Esophagus muscularis mucosa (tissue), 4 donors: Measurements from ENCODE around the gene MAML1. TPM values are rescaled to one million over a fixed set of nuclear protein-coding genes. Genes with fewer than 3 reads are reported as not detected.

Experiments used
- DNase-seq: peaks from one replicate; pipeline ENCODE4 v3.0.0-alpha.2; 2017; ENCODE audit errors: extremely low spot score
- H3K27ac ChIP-seq, 4 donors: fragments of 200-600 bp; sonication (generic); replicated peaks in 1 of 4; 1 replicate in 3 of 4; 2 replicates in 1 of 4; pipeline ENCODE4 v1.5.1; 2016 to 2019; ENCODE audit warnings: mild to moderate bottlenecking in 1 of 4
- H3K27me3 ChIP-seq, 4 donors: fragments of 200-600 bp; sonication (generic); one replicate each; pipeline versions ENCODE4 v1.5.1 to v1.6.0; 2016 to 2019
- H3K36me3 ChIP-seq, 4 donors: fragments of 200-600 bp; sonication (generic); one replicate each; pipeline ENCODE4 v1.5.1; 2016 to 2019
- H3K4me1 ChIP-seq, 4 donors: fragments of 200-600 bp; sonication (generic); one replicate each; pipeline ENCODE4 v1.5.1; 2016 to 2019
- H3K4me3 ChIP-seq, 4 donors: fragments of 200-600 bp; sonication (generic); 1 replicate in 2 of 4; 2 replicates in 2 of 4; pipeline ENCODE4 v1.5.1; 2016 to 2019; ENCODE audit warnings: mild to moderate bottlenecking in 4 of 4, moderate library complexity in 1 of 4
- H3K9me3 ChIP-seq, 4 donors: fragments of 200-600 bp; sonication (generic); 1 replicate in 3 of 4; 2 replicates in 1 of 4; pipeline ENCODE4 v1.5.1; 2016 to 2019
- EP300 ChIP-seq: sonication (generic); formaldehyde crosslinking; IDR thresholded peaks from one replicate; pipeline ENCODE4 v1.6.1; 2017; ENCODE audit warnings: antibody characterized with exemption
- POLR2A ChIP-seq: fragments of 450-650 bp; IDR thresholded peaks from one replicate; pipeline ENCODE4 v1.6.1; 2017; ENCODE audit warnings: antibody characterized with exemption, moderate library complexity, mild to moderate bottlenecking, low read depth
- POLR2AphosphoS5 ChIP-seq, 2 donors: sonication (generic); formaldehyde crosslinking; IDR thresholded peaks; one replicate each; pipeline ENCODE4 v1.6.1; 2017; ENCODE audit warnings: antibody characterized with exemption in 2 of 2
- WGBS: methylation state at CpG from one replicate; pipeline ENCODE4 v1.1.5; 2018; 5-methylcytosine and 5-hydroxymethylcytosine counted together
- intact Hi-C: fragments of 100-400 bp; cut with DNase I; formaldehyde crosslinking; loops from one replicate; pipeline ENCODE4 v1.15.1; 2023
- total RNA-seq, 4 donors: library from RNA; depleted of rRNA; stranded (reverse); fragments of >200 nt; gene quantifications; one replicate each; pipeline versions ENCODE4 v1.1.0 to v1.2.1, GENCODE V29; 2016
- TF ChIP-seq, protein P1 (sequence below), 3 experiments: fragments of 200-600 bp in 2 of 3; fragments of 450-650 bp in 1 of 3; sonication (generic) in 2 of 3; IDR thresholded peaks; one replicate each; pipeline ENCODE4 v1.5.1; 2017 to 2019; ENCODE audit warnings: antibody characterized with exemption in 3 of 3, mild to moderate bottlenecking in 2 of 3, moderate library complexity in 1 of 3

The MAML1 gene
- total RNA-seq, 4 donors from 2014 or later, result 21.4 to 60.9 (median 36.4) TPM

- 9% methylated on average over 25 of the region's 72 CpGs for WGBS
Measured at GRCh38 chr5:179816796-179817469, 84.3 kb downstream of the MAML1 start.

GRCh38 chr5:179817470-179817840, 84.8 kb downstream of the MAML1 start:
- Histone ChIP-seq H3K4me3 (peak overlapping the region; percentile 62 to 68 (median 66)), H3K9me3 (no peaks in the 10 kb centered on the region), H3K27me3 (no peaks in the 10 kb centered on the region), H3K27ac (peak overlapping the region; percentile 99 to 100 (median 100)), H3K36me3 (peaks cover 0 to 15% (median 9%) of the 10 kb centered on the region in 4 donors), H3K4me1 (peaks cover 36 to 52% (median 50%) of the 10 kb centered on the region in 4 donors)
- DNase-seq, result no peak
- intact Hi-C loops, result no loop called here
- TF ChIP-seq, protein P1, sequence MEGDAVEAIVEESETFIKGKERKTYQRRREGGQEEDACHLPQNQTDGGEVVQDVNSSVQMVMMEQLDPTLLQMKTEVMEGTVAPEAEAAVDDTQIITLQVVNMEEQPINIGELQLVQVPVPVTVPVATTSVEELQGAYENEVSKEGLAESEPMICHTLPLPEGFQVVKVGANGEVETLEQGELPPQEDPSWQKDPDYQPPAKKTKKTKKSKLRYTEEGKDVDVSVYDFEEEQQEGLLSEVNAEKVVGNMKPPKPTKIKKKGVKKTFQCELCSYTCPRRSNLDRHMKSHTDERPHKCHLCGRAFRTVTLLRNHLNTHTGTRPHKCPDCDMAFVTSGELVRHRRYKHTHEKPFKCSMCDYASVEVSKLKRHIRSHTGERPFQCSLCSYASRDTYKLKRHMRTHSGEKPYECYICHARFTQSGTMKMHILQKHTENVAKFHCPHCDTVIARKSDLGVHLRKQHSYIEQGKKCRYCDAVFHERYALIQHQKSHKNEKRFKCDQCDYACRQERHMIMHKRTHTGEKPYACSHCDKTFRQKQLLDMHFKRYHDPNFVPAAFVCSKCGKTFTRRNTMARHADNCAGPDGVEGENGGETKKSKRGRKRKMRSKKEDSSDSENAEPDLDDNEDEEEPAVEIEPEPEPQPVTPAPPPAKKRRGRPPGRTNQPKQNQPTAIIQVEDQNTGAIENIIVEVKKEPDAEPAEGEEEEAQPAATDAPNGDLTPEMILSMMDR (IDR thresholded peaks at IDR 0.05), result no peak
- TF ChIP-seq POLR2A (no peak), EP300 (no peak), POLR2AphosphoS5 (IDR thresholded peaks at IDR 0.05) (no peak)
- WGBS, result 90% methylated on average over 8 of the region's 8 CpGs

More at GRCh38 chr5:179816796-179817469, 84.3 kb downstream of the MAML1 start:
- Histone ChIP-seq H3K36me3 (peaks cover 0 to 15% (median 11%) of the 10 kb centered on the region in 4 donors), H3K4me3 (peak overlapping the region; percentile 62 to 68 (median 66)), H3K27me3 (no peaks in the 10 kb centered on the region), H3K9me3 (no peaks in the 10 kb centered on the region), H3K27ac (peak overlapping the region; percentile 99 to 100 (median 100)), H3K4me1 (peaks cover 31 to 47% (median 45%) of the 10 kb centered on the region in 4 donors)
- DNase-seq, result peak; percentile 93
- intact Hi-C loops, result no loop called here
- TF ChIP-seq, protein P1 (IDR thresholded peaks at IDR 0.05), result peak in 1 of 3 experiments; percentile 20
- no peak for TF ChIP-seq EP300

DNA sequence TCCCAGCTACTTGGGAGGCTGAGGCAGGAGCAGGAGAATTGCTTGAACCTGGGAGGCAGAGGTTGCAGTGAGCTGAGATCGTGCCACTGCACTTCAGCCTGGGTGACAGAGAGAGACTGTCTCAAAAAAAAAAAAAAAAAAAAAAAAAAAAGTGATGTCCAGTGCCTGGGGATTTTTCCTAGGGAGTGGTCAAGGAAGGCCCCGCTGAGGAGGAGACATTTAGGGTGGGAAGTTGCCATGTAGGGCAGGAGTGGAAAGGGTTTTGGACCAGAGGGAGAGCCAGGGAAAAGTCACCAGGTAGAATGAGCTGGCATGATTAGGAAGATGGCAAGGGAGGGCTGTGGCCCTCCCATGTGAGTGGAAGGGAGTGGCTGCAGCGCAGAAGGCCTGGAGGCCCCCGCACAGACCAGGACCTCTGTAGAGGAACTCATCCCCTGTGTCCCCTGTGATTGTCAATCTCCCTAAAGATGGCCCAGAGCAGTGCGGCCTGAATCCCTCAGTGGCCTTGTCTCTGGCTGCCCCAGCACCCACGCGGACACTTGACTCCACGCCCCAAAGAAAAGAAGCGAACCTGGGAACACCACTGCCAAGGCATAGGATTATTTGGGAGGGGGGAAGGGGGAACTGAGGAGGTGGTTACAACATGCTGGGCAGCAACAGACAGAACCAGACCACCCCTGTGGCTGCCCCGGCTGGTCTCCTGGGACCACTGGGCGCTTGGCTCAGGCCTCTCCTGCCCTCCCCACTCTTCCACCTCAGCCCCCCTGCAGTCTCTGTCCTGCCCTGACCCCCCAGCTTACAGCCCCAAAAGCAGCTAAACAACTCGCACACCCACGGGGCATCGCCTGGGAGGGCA, 85.5 kb downstream of the MAML1 start:
- peak overlapping the region; percentile 99 to 100 (median 100) for H3K27ac ChIP-seq
- peaks cover 0 to 15% (median 10%) of the 10 kb centered on the region in 4 donors for H3K36me3 ChIP-seq
- H3K9me3 ChIP-seq, result no peaks in the 10 kb centered on the region
- TF ChIP-seq, protein P1 (IDR thresholded peaks at IDR 0.05), result no peak
- TF ChIP-seq POLR2AphosphoS5 (IDR thresholded peaks at IDR 0.05) (no peak), POLR2A (no peak), EP300 (no peak)
- H3K4me1 ChIP-seq, result peaks cover 43 to 59% (median 57%) of the 10 kb centered on the region in 4 donors
- WGBS, result 50% methylated on average over 12 of the region's 14 CpGs
- H3K4me3 ChIP-seq, result peak overlapping the region; percentile 93 to 100 (median 96)
- intact Hi-C loops, result no loop called here
- H3K27me3 ChIP-seq, result no peaks in the 10 kb centered on the region
- DNase-seq, result no peak

- peak overlapping the region; percentile 99 to 100 (median 100) for H3K27ac ChIP-seq
- H3K36me3 ChIP-seq, result peaks cover 5 to 20% (median 16%) of the 10 kb centered on the region in 4 donors
- intact Hi-C loops, result no loop called here
- H3K4me1 ChIP-seq, result peaks cover 50 to 66% (median 64%) of the 10 kb centered on the region in 4 donors
- H3K27me3 ChIP-seq, result no peaks in the 10 kb centered on the region
- H3K4me3 ChIP-seq, result peak overlapping the region; percentile 93 to 100 (median 96)
- TF ChIP-seq POLR2A (peak; percentile 27), POLR2AphosphoS5 (IDR thresholded peaks at IDR 0.05) (peak; percentile 91 to 98), EP300 (peak; percentile 51)
- TF ChIP-seq, protein P1 (IDR thresholded peaks at IDR 0.05), result peak in 1 of 3 experiments; percentile 4
- H3K9me3 ChIP-seq, result no peaks in the 10 kb centered on the region
- 3% methylated on average over 8 of the region's 35 CpGs for WGBS
- peak; percentile 98 for DNase-seq
Measured at GRCh38 chr5:179818746-179819295, 86.2 kb downstream of the MAML1 start.
